ENCODE results near the gene CHCHD2.

Gene CHCHD2

DNA sequence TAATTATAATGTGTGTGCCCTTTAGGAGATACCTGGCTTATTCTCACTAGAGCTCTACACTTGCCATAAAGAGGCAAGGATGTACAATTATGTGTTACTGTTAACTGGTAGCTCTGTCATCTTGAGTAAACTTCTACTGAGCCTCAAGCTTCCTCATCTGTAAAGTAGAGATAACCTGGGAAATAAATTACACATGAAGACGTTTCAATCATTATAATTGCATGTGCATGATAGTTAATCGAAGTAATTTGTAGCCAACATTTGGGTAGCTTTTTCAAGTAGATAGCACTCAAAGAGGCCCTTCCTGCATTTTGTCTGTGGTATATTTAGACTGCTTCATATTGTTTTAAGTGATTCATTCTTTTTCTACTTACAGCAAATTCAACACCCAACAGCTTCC lies 52.3 kb downstream of the CHCHD2 start:
- H3K4me3 ChIP-seq (ENCODE audit: low read length) = no peak overlapping the region
- no peak for DNase-seq (ENCODE audit: low read depth)
- TF ChIP-seq, protein P1, sequence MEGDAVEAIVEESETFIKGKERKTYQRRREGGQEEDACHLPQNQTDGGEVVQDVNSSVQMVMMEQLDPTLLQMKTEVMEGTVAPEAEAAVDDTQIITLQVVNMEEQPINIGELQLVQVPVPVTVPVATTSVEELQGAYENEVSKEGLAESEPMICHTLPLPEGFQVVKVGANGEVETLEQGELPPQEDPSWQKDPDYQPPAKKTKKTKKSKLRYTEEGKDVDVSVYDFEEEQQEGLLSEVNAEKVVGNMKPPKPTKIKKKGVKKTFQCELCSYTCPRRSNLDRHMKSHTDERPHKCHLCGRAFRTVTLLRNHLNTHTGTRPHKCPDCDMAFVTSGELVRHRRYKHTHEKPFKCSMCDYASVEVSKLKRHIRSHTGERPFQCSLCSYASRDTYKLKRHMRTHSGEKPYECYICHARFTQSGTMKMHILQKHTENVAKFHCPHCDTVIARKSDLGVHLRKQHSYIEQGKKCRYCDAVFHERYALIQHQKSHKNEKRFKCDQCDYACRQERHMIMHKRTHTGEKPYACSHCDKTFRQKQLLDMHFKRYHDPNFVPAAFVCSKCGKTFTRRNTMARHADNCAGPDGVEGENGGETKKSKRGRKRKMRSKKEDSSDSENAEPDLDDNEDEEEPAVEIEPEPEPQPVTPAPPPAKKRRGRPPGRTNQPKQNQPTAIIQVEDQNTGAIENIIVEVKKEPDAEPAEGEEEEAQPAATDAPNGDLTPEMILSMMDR (IDR thresholded peaks at IDR 0.05; ENCODE audit: insufficient read depth, low read depth, low read length, missing control alignments) = no peak

- H3K4me3 ChIP-seq (ENCODE audit: low read length) = no peak overlapping the region
- no peak for DNase-seq (ENCODE audit: low read depth)
- TF ChIP-seq, protein P1 (IDR thresholded peaks at IDR 0.05; ENCODE audit: insufficient read depth, low read depth, low read length, missing control alignments) = no peak
Observed at GRCh38 chr7:56053379-56053778, 52.9 kb downstream of the CHCHD2 start.

Measured in epithelial cell of esophagus (primary cell).